B cell (primary cell): Measurements from ENCODE around the gene GNB1. TPM values are rescaled to one million over a fixed set of nuclear protein-coding genes. Genes with fewer than 3 reads are reported as not detected.

Experiments used
- ATAC-seq: fragments of 200-7000 bp; cut with Tn5 transposase; one replicate; pipeline ENCODE4 v1.10.0; 2021; ENCODE audit warnings: low read depth, mild to moderate bottlenecking, moderate number of reproducible peaks, moderate library complexity
- CTCF ChIA-PET: fragments of 350-600 bp; sonication (Branson Sonifier 250); formaldehyde crosslinking; loops from one replicate; lab custom pipeline; 2021; ENCODE audit warnings: antibody characterized with exemption, inconsistent platforms; lab: Charles Lee
- POLR2A ChIA-PET: fragments of 350-600 bp; sonication (Branson Sonifier 250); formaldehyde crosslinking; loops from one replicate; lab custom pipeline; 2021; ENCODE audit warnings: antibody characterized with exemption; lab: Charles Lee
- DNase-seq: peaks from one replicate; pipeline ENCODE4 v3.0.0; 2013
- H2AFZ ChIP-seq: 2 replicates; pipeline ENCODE4 v1.6.1; 2012; ENCODE audit warnings: mild to moderate bottlenecking, low read depth, low read length; ENCODE audit not compliant: insufficient read depth, poor library complexity, severe bottlenecking
- H3K27ac ChIP-seq, 2 donors: 1 replicate in 1 of 2; 2 replicates in 1 of 2; pipeline ENCODE4 v1.5.1; 2012 to 2013; ENCODE audit warnings: low read length in 2 of 2, mild to moderate bottlenecking in 2 of 2, moderate library complexity in 1 of 2
- H3K27me3 ChIP-seq, 4 experiments: fragments of 200-600 bp in 1 of 4; sonication (generic) in 1 of 4; replicated peaks in 1 of 4; 1 replicate in 2 of 4; 2 replicates in 2 of 4; pipeline versions ENCODE4 v1.6.1 to v1.7.0; 2013 to 2016; ENCODE audit warnings: low read length in 3 of 4, mild to moderate bottlenecking in 2 of 4, mixed read lengths in 1 of 4, moderate library complexity in 1 of 4; ENCODE audit not compliant: insufficient read depth in 4 of 4, control insufficient read depth in 3 of 4; ENCODE audit errors: control extremely low read depth in 1 of 4
- H3K36me3 ChIP-seq, 2 experiments: replicated peaks in 1 of 2; 1 replicate in 1 of 2; 2 replicates in 1 of 2; pipeline versions ENCODE4 v1.6.1 to v1.7.1; 2013; ENCODE audit warnings: low read length in 1 of 2; ENCODE audit not compliant: insufficient read depth in 2 of 2, control insufficient read depth in 1 of 2; ENCODE audit errors: control extremely low read depth in 1 of 2, extremely low read depth in 1 of 2
- H3K4me1 ChIP-seq, 2 donors: fragments of 200-600 bp in 1 of 2; sonication (generic) in 1 of 2; 1 replicate in 1 of 2; 2 replicates in 1 of 2; pipeline versions ENCODE4 v1.5.1 to v1.6.1; 2013 to 2017; ENCODE audit warnings: low read length in 2 of 2; ENCODE audit not compliant: control insufficient read depth in 2 of 2, insufficient read depth in 2 of 2
- H3K4me2 ChIP-seq: replicated peaks from 2 replicates; pipeline ENCODE3; 2012; ENCODE audit warnings: mild to moderate bottlenecking, low read depth, low read length; ENCODE audit not compliant: poor library complexity, severe bottlenecking
- H3K4me3 ChIP-seq, 5 experiments: fragments of 200-600 bp in 1 of 5; sonication (generic) in 1 of 5; 1 replicate in 3 of 5; 2 replicates in 2 of 5; pipeline versions ENCODE4 v1.5.1 to v1.7.0; 2011 to 2016; ENCODE audit warnings: low read length in 4 of 5, mild to moderate bottlenecking in 4 of 5, low read depth in 2 of 5, control low read depth in 1 of 5, moderate library complexity in 1 of 5; ENCODE audit not compliant: insufficient read depth in 1 of 5; ENCODE audit errors: control extremely low read depth in 1 of 5, extremely low read depth in 1 of 5
- H3K79me2 ChIP-seq: fragments of 200-600 bp; sonication (generic); one replicate; pipeline ENCODE4 v1.6.0; 2016; ENCODE audit warnings: low read length; ENCODE audit not compliant: control insufficient read depth, insufficient read depth
- H3K9ac ChIP-seq: fragments of 200-600 bp; sonication (generic); 2 replicates; pipeline ENCODE4 v1.6.1; 2017; ENCODE audit warnings: mild to moderate bottlenecking, low read length, moderate library complexity
- H3K9me3 ChIP-seq, 3 donors: one replicate each; pipeline versions ENCODE4 v1.6.1 to v1.7.1; 2013; ENCODE audit warnings: low read length in 2 of 3; ENCODE audit not compliant: control insufficient read depth in 2 of 3, insufficient read depth in 1 of 3; ENCODE audit errors: control extremely low read depth in 1 of 3
- H4K20me1 ChIP-seq: 2 replicates; pipeline ENCODE4 v1.6.0; 2012; ENCODE audit warnings: mild to moderate bottlenecking, low read length; ENCODE audit not compliant: insufficient read depth, control insufficient read depth, poor library complexity, severe bottlenecking
- H3K27ac Mint-ChIP-seq: one replicate; pipeline ENCODE4 v1.8.0; 2021; ENCODE audit warnings: mixed read lengths
- H3K27me3 Mint-ChIP-seq: one replicate; pipeline ENCODE4 v1.8.0; 2021; ENCODE audit warnings: mixed read lengths
- H3K4me1 Mint-ChIP-seq: one replicate; pipeline ENCODE4 v1.8.0; 2021; ENCODE audit warnings: mixed read lengths
- H3K4me3 Mint-ChIP-seq: one replicate; pipeline ENCODE4 v1.8.0; 2021; ENCODE audit warnings: mixed read lengths
- H3K9me3 Mint-ChIP-seq: one replicate; pipeline ENCODE4 v1.8.0; 2022; ENCODE audit warnings: mixed read lengths; ENCODE audit not compliant: insufficient read depth
- CTCF ChIP-seq: fragments of 200-600 bp; IDR thresholded peaks from one replicate; pipeline ENCODE4 v1.8.0; 2022; ENCODE audit warnings: antibody characterized with exemption, mild to moderate bottlenecking
- EZH2 ChIP-seq: IDR thresholded peaks from 2 replicates; pipeline ENCODE4 v1.6.1; 2012; ENCODE audit warnings: borderline replicate concordance, low read depth, mild to moderate bottlenecking, moderate library complexity, low read length; ENCODE audit not compliant: insufficient read depth, poor library complexity, severe bottlenecking
- WGBS: methylation state at CpG from one replicate; pipeline ENCODE4 v1.1.5; 2013; ENCODE audit warnings: missing lambda C conversion rate; ENCODE audit not compliant: insufficient coverage; 5-methylcytosine and 5-hydroxymethylcytosine counted together
- intact Hi-C: fragments of 100-400 bp; cut with micrococcal nuclease; formaldehyde crosslinking; loops from one replicate; pipeline ENCODE4 v1.10.0; 2022
- polyA plus RNA-seq: library from polyadenylated mRNA; depleted of rRNA; stranded (reverse); fragments of >200 nt; gene quantifications from 2 replicates; pipeline ENCODE4 v1.2.3, GENCODE V29; 2012
- total RNA-seq, 2 donors: library from RNA; stranded (reverse); fragments of 120-200 nt in 1 of 2; gene quantifications; 1 replicate in 1 of 2; 2 replicates in 1 of 2; pipeline versions ENCODE4 v1.2.3 to v1.2.4, GENCODE V29; 2013 to 2022

The GNB1 gene
- total and polyA plus RNA-seq, 2 donors (not counting 1 experiment from before 2014, with no cell fraction given): 249 to 269 TPM

- H3K4me3 ChIP-seq: no peak overlapping the region
- POLR2A ChIA-PET: no interaction called here
- ATAC-seq (no peak), DNase-seq (no peak)
- H3K9me3 ChIP-seq: peaks cover 0 to 10% (median 0%) of the 10 kb centered on the region in 3 donors
- no peak overlapping the region for H3K27ac ChIP-seq
- H3K27ac Mint-ChIP-seq: no peak overlapping the region
- H3K27me3 Mint-ChIP-seq: peaks cover 4% of the 10 kb centered on the region
- H3K4me3 Mint-ChIP-seq: no peak overlapping the region
- H3K9ac ChIP-seq: no peak overlapping the region
- H3K4me2 ChIP-seq: no peak overlapping the region
- H3K9me3 Mint-ChIP-seq: no peaks in the 10 kb centered on the region
- peaks cover 0 to 7% (median 0%) of the 10 kb centered on the region in 4 experiments for H3K27me3 ChIP-seq
- WGBS: 97% methylated on average over 23 of the region's 23 CpGs
- CTCF ChIA-PET: no interaction called here
- H2AFZ ChIP-seq: no peak overlapping the region
- no peaks in the 10 kb centered on the region for H3K36me3 ChIP-seq
- no peak for TF ChIP-seq CTCF
- TF ChIP-seq EZH2: no peak
- no peaks in the 10 kb centered on the region for H4K20me1 ChIP-seq
- peaks cover 12 to 22% of the 10 kb centered on the region in 2 donors for H3K4me1 ChIP-seq
- H3K4me1 Mint-ChIP-seq: peaks cover 4% of the 10 kb centered on the region
- intact Hi-C loops: loop anchor here (5.0 kb wide), 2 partner anchors 216 to 611 kb away; partner anchors contain the start of gene PANK4
- no peaks in the 10 kb centered on the region for H3K79me2 ChIP-seq
Observed at GRCh38 chr1:1915911-1916840, 25.3 kb upstream of the GNB1 start.
